ENCODE results near the gene ESR2.

The ESR2 gene

DNA sequence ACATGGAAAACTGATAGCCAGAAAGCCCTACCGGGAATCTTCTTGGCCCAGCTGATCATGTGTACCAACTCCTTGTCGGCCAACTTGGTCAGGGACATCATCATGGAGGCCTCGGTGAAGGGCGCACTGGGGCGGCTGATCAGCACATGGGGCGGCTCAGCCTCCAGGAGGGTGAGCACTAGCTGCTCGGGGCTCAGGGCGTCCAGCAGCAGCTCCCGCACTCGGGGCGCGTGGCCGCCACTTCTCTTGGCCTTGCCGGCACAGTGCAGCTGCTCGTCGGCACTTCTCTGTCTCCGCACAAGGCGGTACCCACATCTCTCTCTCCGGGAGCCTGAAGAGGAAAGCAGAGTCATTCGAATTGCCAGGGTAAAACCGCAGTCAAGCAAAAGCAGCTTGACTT, 33.8 kb downstream of the ESR2 start:
- no peak for DNase-seq

DNA sequence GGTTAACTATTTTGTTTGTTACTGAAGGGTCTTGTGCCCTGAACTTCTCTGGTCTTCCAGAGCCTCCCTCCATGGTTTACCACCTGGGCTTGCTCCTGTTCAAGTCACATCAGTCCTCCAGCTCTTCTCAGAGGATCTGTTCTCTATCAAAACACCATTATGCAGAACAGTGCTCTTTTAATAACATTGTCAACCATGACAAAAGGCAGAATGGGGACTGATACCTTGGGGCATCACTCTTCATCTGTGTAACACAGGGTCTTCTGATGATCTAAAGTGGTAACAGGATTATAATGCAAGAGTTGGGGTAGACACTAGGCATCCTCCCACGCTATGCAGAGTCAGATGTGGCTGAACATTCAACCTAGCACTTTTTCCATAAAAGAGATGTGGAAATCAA, 38.4 kb downstream of the ESR2 start:
- no peak for DNase-seq

GRCh38 chr14:64253672-64254071, 40.5 kb downstream of the ESR2 start:
- no peak for DNase-seq

DNA sequence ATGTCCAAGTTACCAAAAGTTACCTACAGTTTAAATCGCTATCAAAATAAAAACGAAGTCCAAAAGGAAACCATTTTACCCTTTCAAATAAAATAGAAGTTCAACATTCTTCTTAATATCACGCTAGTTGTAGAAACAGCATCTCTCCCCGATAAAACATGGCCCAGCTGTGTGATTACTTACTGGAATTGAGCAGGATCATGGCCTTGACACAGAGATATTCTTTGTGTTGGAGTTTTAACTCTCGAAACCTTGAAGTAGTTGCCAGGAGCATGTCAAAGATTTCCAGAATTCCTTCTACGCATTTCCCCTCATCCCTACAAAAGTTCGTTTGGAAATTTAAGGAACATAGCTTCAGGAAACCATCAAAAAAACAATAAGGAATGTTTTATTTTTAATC, 44.8 kb downstream of the ESR2 start:
- no peak for DNase-seq

DNA sequence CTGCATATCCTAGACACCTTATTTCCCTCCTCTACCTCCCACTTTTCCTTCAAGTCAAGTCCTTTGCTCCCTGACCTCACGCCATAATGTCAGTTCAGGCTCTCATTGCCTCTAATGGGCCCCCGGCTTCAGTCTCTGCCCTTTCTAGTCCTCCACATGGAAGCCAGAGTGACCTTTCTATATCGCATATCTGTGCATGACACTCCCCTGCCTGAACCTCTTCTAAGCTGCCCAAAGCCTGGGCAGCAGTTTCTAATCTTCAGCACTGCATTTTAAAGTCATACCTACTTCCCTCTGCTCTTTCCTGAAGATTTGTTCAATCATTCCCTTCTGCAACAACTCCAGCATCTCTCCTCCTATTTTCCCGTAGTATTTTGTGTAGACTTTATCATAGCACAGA, 45.5 kb downstream of the ESR2 start:
- no peak for DNase-seq

GRCh38 chr14:64247195-64247594, 47.0 kb downstream of the ESR2 start:
- DNase-seq: no peak

DNA sequence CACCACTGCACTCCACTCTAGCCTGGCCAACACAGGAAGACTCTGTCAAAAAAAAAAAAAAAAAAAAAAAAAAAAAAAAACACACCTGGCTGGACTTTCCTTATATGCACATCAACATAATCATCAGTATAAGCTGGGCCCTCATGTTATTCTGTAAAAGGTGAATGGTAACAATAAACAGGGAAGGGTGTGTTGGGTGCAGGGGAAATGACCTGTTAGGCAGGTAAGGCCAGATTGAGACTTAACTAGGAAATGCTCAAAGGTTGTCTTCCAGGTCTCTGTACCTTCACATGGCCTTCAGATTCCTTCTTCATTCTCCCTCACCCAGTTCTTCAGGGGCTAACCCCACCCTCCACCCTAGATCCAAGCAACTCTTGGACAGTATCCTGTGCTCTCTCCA, 47.5 kb downstream of the ESR2 start:
- DNase-seq: no peak

GRCh38 chr14:64245491-64245890, 48.7 kb downstream of the ESR2 start:
- DNase-seq: no peak

DNA sequence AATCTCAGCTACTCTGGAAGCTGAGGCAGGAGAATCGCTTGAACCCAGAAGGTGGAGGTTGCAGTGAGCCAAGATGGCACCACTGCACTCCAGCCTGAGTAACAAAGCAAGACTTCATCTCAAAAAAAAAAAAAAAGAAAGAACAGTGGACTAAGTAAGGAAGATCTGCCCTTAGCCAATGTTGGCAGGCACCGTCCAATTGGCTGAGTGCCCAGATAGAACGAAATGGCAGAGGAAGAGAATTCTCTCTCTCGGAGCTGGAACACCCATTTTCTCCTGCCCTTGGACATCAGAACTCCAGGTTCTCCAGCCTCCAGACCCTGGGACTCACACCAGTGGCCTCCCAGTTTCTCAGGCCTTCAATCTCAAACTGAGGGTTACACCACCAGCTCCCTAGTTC, 49.9 kb downstream of the ESR2 start:
- DNase-seq: no peak

DNA sequence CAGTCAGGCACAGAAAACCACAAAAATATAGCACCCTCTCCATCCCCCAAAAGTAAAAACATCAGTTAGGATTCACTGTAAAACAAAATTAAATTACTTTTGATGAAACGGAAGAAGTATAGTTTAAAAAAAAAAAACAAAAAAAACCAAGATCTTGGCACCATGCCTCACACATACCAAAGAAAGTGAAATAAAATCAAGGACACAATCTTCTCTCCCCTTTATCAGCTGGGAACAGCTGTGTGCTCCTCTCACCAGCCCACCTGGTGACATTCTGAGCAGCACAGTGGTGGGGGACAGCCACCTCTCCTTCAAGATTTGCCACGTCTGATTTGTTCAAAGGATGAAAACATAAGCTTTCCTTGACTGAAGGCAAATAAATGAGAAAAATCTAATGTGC, 55.5 kb downstream of the ESR2 start:
- DNase-seq: no peak

GRCh38 chr14:64238049-64238448, 56.1 kb downstream of the ESR2 start:
- no peak for DNase-seq

DNA sequence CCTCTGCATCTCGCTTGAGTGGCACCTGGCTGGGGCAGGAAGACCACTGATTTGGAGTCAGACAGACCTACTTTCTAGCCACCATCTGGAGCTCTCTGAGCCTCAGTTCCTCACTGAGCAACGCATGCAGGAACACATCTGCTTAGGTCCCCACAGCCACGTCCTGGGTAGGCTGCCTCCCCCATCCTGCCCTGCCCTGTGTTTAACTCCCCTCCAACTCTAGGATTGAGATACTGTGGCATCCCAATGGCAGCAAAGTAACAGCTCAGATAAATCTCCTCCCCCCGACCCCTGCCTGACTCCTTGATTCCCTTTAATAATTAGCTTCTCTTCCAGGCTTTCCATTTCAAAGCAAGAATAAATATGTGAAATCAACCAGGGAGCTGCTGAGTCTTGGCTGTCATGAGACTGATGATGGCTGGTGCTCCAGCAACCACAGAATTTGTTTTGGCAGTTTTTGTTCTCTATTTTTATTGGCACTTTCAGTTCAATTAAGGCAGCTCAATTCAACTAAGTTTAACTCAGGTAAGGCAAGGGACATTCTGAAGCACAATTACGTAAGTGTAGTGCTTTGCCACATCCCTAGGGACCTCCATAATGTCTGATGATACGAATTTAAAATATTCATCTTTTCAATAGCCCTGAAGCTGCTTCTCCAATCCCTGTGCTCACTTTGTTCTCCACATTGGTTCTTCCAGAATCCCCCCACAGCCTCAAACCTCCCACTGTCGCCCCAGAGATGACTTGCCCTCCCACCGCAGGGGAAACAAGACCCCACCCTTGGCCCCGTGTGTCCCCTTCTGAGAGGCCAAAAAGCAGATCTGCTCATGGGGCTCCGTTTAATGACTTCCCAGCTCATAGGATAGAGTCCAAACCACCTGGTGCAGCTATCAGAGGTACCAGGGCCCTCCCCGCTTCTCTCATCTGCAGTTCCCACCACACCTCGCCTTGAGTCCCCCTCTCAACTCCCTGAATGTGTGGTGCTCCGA, 58.2 kb downstream of the ESR2 start:
- no peak for DNase-seq

GRCh38 chr14:64234877-64235651, 59.1 kb downstream of the ESR2 start:
- no peak for DNase-seq

DNA sequence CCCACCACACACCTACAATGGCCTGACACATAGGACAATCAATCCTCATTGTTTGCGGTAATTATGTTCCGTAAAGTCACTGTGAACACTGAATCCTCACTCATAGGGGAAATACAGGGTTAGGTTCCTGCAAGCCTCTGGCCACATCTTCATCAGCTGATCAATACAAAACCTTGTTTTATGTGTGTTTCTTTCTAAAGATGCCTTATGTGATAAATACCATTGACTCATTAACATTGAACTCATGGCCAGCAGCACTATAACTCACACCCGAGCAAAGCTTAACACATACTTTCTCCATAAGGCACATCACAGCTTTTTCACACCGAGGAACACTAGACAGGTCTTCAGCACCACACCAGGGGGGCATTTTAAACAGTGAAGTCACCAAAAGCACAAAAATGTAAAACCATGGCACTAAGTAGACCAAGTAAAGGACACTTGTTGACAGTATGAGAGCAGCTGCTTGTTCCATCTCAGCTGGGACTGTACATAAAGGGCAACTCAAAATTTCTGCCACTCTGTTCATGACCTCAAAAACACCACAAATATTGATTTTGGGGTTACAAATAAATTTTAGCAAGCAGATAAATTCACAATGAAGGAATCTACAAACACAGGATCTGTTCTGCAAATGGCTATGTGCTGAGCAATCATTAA, 60.5 kb downstream of the ESR2 start:
- no peak for DNase-seq

- DNase-seq: no peak
Measured at GRCh38 chr14:64232944-64233343, 61.2 kb downstream of the ESR2 start.

DNA sequence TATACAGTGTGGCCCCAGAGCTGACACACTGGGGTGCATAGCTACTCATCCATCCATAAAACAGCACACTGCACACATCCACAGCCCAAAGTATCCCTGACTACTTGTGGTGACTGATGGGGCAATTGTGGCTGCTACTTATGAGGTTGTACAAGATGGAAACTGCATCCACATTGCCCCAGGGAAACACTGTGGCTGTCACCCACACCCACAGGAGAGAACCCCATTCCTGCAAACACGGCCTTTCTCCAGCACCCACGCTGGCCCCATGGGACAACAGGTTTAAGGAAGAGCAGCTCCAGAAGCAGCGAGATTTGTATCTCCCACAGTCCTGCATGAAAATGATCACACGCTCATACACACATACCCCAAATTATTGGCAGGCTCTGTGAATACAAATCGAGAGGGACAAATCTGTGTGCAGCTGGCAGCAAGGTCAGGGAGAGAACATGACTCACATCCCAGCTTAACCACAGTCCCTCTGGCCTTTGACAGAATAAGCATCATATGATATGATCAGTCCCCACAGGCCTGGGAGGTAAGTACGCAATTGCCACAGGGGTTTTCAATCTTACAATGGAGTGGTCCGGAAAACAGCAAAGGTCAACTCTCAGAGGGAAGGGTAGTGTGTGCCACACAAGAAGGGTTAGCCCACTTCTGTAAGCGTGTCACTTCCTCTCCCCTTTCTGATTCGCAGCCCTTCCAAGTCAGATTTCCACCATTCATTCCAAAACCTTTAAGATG, 61.9 kb downstream of the ESR2 start:
- no peak for DNase-seq

DNA sequence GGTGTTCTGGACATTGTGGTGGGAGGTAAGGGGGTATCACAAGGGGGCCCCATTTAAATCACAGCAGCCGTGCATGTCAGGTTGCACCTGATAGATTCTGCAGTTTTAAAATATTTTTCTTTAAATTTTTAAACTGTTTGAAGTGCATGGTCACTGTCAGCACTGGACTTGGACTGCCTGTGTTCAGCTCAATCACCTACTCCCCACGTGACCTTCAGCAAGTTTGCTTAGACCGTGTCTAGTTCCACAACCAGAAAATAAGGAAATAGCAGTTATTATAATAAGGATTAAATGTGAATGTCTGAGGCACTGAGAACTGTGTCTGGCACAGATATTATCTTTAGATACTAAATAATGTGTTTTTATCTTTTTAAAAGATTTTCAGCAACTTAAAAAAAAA, 64.7 kb downstream of the ESR2 start:
- no peak for DNase-seq

GRCh38 chr14:64227856-64228255, 66.3 kb downstream of the ESR2 start:
- no peak for DNase-seq

DNA sequence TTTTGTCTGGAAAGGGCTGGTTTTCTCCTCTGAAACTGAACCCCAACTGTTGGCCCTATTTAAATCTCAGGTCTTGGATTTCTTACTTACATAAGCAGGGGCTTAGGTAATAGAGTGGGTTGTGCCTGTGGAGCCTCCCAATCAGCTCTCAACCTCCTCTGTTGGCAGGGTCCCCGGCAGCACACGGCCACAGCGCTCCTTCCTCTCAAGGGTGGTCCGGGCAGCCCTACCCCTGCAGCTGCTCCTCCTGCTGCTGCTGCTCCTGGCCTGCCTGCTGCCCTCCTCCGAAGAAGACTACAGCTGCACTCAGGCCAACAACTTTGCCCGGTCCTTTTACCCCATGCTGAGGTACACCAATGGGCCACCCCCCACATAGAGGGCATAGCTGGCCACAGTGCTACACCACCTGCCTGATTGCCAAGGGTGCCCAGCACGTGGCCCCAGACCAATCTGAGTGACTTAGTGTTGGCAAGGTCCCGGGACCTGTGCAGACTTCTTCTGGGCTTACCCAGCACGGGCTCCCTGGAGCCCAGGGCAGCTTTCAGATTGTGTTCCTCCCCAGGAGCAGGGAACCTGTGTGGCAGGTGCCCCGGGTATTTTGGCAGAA, 68.9 kb downstream of the ESR2 start:
- DNase-seq: no peak

GRCh38 chr14:64221391-64222003, 72.7 kb downstream of the ESR2 start:
- no peak for DNase-seq

DNA sequence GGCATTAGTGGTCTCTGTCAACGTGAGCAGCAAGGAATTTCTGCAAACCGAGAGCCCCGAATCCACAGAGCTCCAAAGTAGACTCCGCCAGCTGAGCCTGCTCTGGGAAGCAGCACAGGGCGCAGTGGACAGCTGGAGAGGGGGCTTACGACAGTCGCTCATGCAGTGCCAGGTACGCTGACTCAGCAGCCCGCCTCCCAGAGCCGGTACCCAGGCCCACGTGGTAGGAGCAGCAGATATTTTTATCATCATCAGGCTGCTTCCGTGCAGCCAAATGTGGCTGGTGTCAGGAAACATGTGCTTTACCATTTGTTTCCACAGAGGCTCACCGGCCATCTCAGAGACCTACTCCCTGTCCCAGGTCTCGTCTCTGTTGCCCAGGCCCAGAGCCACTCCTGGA, 73.7 kb downstream of the ESR2 start:
- DNase-seq: no peak

GRCh38 chr14:64220056-64220455, 74.1 kb downstream of the ESR2 start:
- DNase-seq: no peak
